Mesendoderm (in vitro differentiated cells): ENCODE results near the gene CADM1.

Experiments
- DNase-seq: peaks from one replicate; pipeline ENCODE4 v3.0.0; 2013
- H2AK5ac ChIP-seq: 2 replicates; pipeline ENCODE4 v1.6.1; 2013; ENCODE audit warnings: low read length, inconsistent platforms
- H2BK120ac ChIP-seq: 2 replicates; pipeline ENCODE4 v1.6.1; 2013; ENCODE audit warnings: low read depth, mild to moderate bottlenecking, low read length, moderate library complexity, mixed read lengths
- H2BK15ac ChIP-seq: replicated peaks from 2 replicates; pipeline ENCODE4 v1.6.1; 2013; ENCODE audit warnings: low read depth, mild to moderate bottlenecking, moderate library complexity
- H2BK5ac ChIP-seq: 2 replicates; pipeline ENCODE4 v1.6.1; 2013; ENCODE audit warnings: low read length, inconsistent platforms
- H3K18ac ChIP-seq: 2 replicates; pipeline ENCODE4 v1.6.1; 2013; ENCODE audit warnings: mild to moderate bottlenecking, low read length, mixed read lengths
- H3K23ac ChIP-seq: one replicate; pipeline ENCODE4 v1.6.1; 2013; ENCODE audit warnings: low read length
- H3K27ac ChIP-seq: 2 replicates; pipeline ENCODE4 v1.5.1; 2013; ENCODE audit warnings: low read depth, mild to moderate bottlenecking, inconsistent platforms, low read length, moderate library complexity
- H3K27me3 ChIP-seq: 2 replicates; pipeline ENCODE4 v1.6.1; 2013; ENCODE audit warnings: low read length, control low read depth, mild to moderate bottlenecking, inconsistent platforms; ENCODE audit not compliant: insufficient read depth, poor library complexity
- H3K36me3 ChIP-seq: 2 replicates; pipeline ENCODE4 v1.6.1; 2013; ENCODE audit warnings: low read length, inconsistent platforms; ENCODE audit not compliant: control insufficient read depth, insufficient read depth
- H3K4ac ChIP-seq: one replicate; pipeline ENCODE4 v1.6.1; 2013; ENCODE audit warnings: low read depth, mild to moderate bottlenecking, low read length, moderate library complexity
- H3K4me1 ChIP-seq: 2 replicates; pipeline ENCODE4 v1.6.1; 2013; ENCODE audit warnings: low read depth, low read length, inconsistent platforms; ENCODE audit not compliant: control insufficient read depth
- H3K4me2 ChIP-seq: 2 replicates; pipeline ENCODE4 v1.6.1; 2013; ENCODE audit warnings: low read length
- H3K4me3 ChIP-seq: 2 replicates; pipeline ENCODE4 v1.5.1; 2013; ENCODE audit warnings: mild to moderate bottlenecking, low read length
- H3K56ac ChIP-seq: one replicate; pipeline ENCODE4 v1.6.1; 2013; ENCODE audit warnings: low read length
- H3K79me1 ChIP-seq: 2 replicates; pipeline ENCODE4 v1.6.1; 2013; ENCODE audit warnings: low read length, inconsistent platforms
- H3K79me2 ChIP-seq: 2 replicates; pipeline ENCODE4 v1.6.1; 2013; ENCODE audit warnings: mild to moderate bottlenecking, low read length; ENCODE audit not compliant: control insufficient read depth, insufficient read depth
- H3K9ac ChIP-seq: 2 replicates; pipeline ENCODE4 v1.6.1; 2013; ENCODE audit warnings: low read length, inconsistent platforms
- H4K5ac ChIP-seq: one replicate; pipeline ENCODE4 v1.6.1; 2013; ENCODE audit warnings: low read length
- H4K8ac ChIP-seq: one replicate; pipeline ENCODE4 v1.6.1; 2013; ENCODE audit warnings: low read depth, mild to moderate bottlenecking, control low read depth, low read length, moderate library complexity
- WGBS: extraction: QIAGEN DNeasy Blood & Tissue Kit; methylation state at CpG from one replicate; pipeline ENCODE4 v1.1.7; 2013; ENCODE audit warnings: low lambda C conversion rate, missing lambda C conversion rate; ENCODE audit not compliant: insufficient coverage; ENCODE audit errors: extremely low coverage; 5-methylcytosine and 5-hydroxymethylcytosine counted together

Gene CADM1

GRCh38 chr11:115153135-115153534, 351.1 kb downstream of the CADM1 start:
- Histone ChIP-seq H3K9ac (no peak overlapping the region), H4K8ac (no peak overlapping the region), H2BK5ac (no peak overlapping the region), H3K18ac (no peak overlapping the region), H3K4me3 (no peak overlapping the region), H3K79me1 (no peaks in the 10 kb centered on the region), H3K23ac (no peak overlapping the region), H3K79me2 (no peaks in the 10 kb centered on the region), H2BK15ac (no peak overlapping the region), H2AK5ac (no peak overlapping the region), H4K5ac (no peak overlapping the region), H3K56ac (no peak overlapping the region), H3K4me1 (no peaks in the 10 kb centered on the region), H3K4me2 (no peak overlapping the region), H3K4ac (no peak overlapping the region), H3K27ac (no peak overlapping the region), H3K36me3 (no peaks in the 10 kb centered on the region), H3K27me3 (no peaks in the 10 kb centered on the region), H2BK120ac (no peak overlapping the region)
- DNase-seq, result peak; percentile 37
- no CpG with 5 or more reads among the region's 8 CpGs for WGBS

GRCh38 chr11:115151010-115151409, 353.2 kb downstream of the CADM1 start:
- no peak overlapping the region for H3K56ac ChIP-seq
- H2BK5ac ChIP-seq, result no peak overlapping the region
- no peaks in the 10 kb centered on the region for H3K4me1 ChIP-seq
- H3K18ac ChIP-seq, result no peak overlapping the region
- H3K79me1 ChIP-seq, result no peaks in the 10 kb centered on the region
- H3K23ac ChIP-seq, result no peak overlapping the region
- H2BK15ac ChIP-seq, result no peak overlapping the region
- DNase-seq, result no peak
- H3K9ac ChIP-seq, result no peak overlapping the region
- no peak overlapping the region for H3K27ac ChIP-seq
- H3K79me2 ChIP-seq, result no peaks in the 10 kb centered on the region
- H3K4ac ChIP-seq, result no peak overlapping the region
- no peak overlapping the region for H3K4me3 ChIP-seq
- no peak overlapping the region for H4K5ac ChIP-seq
- no CpG with 5 or more reads among the region's 1 CpG for WGBS
- H3K4me2 ChIP-seq, result no peak overlapping the region
- no peak overlapping the region for H2BK120ac ChIP-seq
- no peak overlapping the region for H2AK5ac ChIP-seq
- no peaks in the 10 kb centered on the region for H3K36me3 ChIP-seq
- H3K27me3 ChIP-seq, result no peaks in the 10 kb centered on the region
- H4K8ac ChIP-seq, result no peak overlapping the region

GRCh38 chr11:115148691-115149090, 355.5 kb downstream of the CADM1 start:
- Histone ChIP-seq H3K27me3 (no peaks in the 10 kb centered on the region), H3K79me1 (no peaks in the 10 kb centered on the region), H2AK5ac (no peak overlapping the region), H3K4me3 (no peak overlapping the region), H2BK5ac (no peak overlapping the region), H2BK15ac (no peak overlapping the region), H3K79me2 (no peaks in the 10 kb centered on the region), H3K9ac (no peak overlapping the region), H2BK120ac (no peak overlapping the region), H3K23ac (no peak overlapping the region), H3K27ac (no peak overlapping the region), H4K8ac (no peak overlapping the region), H3K4me2 (no peak overlapping the region), H3K36me3 (no peaks in the 10 kb centered on the region), H3K4ac (no peak overlapping the region), H3K56ac (no peak overlapping the region), H4K5ac (no peak overlapping the region), H3K18ac (no peak overlapping the region), H3K4me1 (no peaks in the 10 kb centered on the region)
- 100% methylated on average over 1 of the region's 2 CpGs for WGBS
- no peak for DNase-seq

GRCh38 chr11:115148101-115148500, 356.1 kb downstream of the CADM1 start:
- H3K4me1 ChIP-seq, result no peaks in the 10 kb centered on the region
- no peak overlapping the region for H4K5ac ChIP-seq
- no peak overlapping the region for H3K18ac ChIP-seq
- H4K8ac ChIP-seq, result no peak overlapping the region
- no peaks in the 10 kb centered on the region for H3K36me3 ChIP-seq
- no peak overlapping the region for H3K9ac ChIP-seq
- WGBS, result 100% methylated on average over 3 of the region's 4 CpGs
- H2BK5ac ChIP-seq, result no peak overlapping the region
- H3K27ac ChIP-seq, result no peak overlapping the region
- H3K79me1 ChIP-seq, result no peaks in the 10 kb centered on the region
- H3K56ac ChIP-seq, result no peak overlapping the region
- no peak overlapping the region for H3K4me2 ChIP-seq
- H3K27me3 ChIP-seq, result no peaks in the 10 kb centered on the region
- no peak overlapping the region for H3K4ac ChIP-seq
- H3K79me2 ChIP-seq, result no peaks in the 10 kb centered on the region
- no peak overlapping the region for H3K23ac ChIP-seq
- no peak overlapping the region for H2BK120ac ChIP-seq
- no peak overlapping the region for H2BK15ac ChIP-seq
- H3K4me3 ChIP-seq, result no peak overlapping the region
- no peak for DNase-seq
- H2AK5ac ChIP-seq, result no peak overlapping the region

GRCh38 chr11:115147243-115147807, 356.9 kb downstream of the CADM1 start:
- no peaks in the 10 kb centered on the region for H3K4me1 ChIP-seq
- H3K4ac ChIP-seq, result no peak overlapping the region

GRCh38 chr11:115146425-115146824, 357.8 kb downstream of the CADM1 start:
- no peak overlapping the region for H4K5ac ChIP-seq
- H3K4me3 ChIP-seq, result no peak overlapping the region
- H3K4me1 ChIP-seq, result no peaks in the 10 kb centered on the region
- H2BK15ac ChIP-seq, result no peak overlapping the region
- no peak overlapping the region for H3K18ac ChIP-seq
- H3K4me2 ChIP-seq, result no peak overlapping the region
- H3K9ac ChIP-seq, result no peak overlapping the region
- H3K27ac ChIP-seq, result no peak overlapping the region
- WGBS, result no CpG with 5 or more reads among the region's 6 CpGs
- no peaks in the 10 kb centered on the region for H3K79me1 ChIP-seq
- H3K79me2 ChIP-seq, result no peaks in the 10 kb centered on the region
- no peak overlapping the region for H2BK5ac ChIP-seq
- H2AK5ac ChIP-seq, result no peak overlapping the region
- no peak for DNase-seq
- no peaks in the 10 kb centered on the region for H3K36me3 ChIP-seq
- H3K56ac ChIP-seq, result no peak overlapping the region
- no peak overlapping the region for H2BK120ac ChIP-seq
- no peaks in the 10 kb centered on the region for H3K27me3 ChIP-seq
- H3K4ac ChIP-seq, result no peak overlapping the region
- H3K23ac ChIP-seq, result no peak overlapping the region
- H4K8ac ChIP-seq, result no peak overlapping the region

More at GRCh38 chr11:115147243-115147807, 356.9 kb downstream of the CADM1 start:
- Histone ChIP-seq H3K79me1 (no peaks in the 10 kb centered on the region), H3K23ac (no peak overlapping the region), H4K8ac (no peak overlapping the region), H3K4me3 (no peak overlapping the region), H3K4me2 (no peak overlapping the region), H3K9ac (no peak overlapping the region), H3K18ac (no peak overlapping the region), H2BK5ac (no peak overlapping the region), H3K79me2 (no peaks in the 10 kb centered on the region), H3K36me3 (no peaks in the 10 kb centered on the region), H3K56ac (no peak overlapping the region), H2BK120ac (no peak overlapping the region), H2AK5ac (no peak overlapping the region), H3K27me3 (no peaks in the 10 kb centered on the region), H4K5ac (no peak overlapping the region), H2BK15ac (no peak overlapping the region), H3K27ac (no peak overlapping the region)
- DNase-seq, result no peak
- WGBS, result 100% methylated on average over 3 of the region's 7 CpGs
